K562 (cell line): ENCODE data around the gene ANKS1B. TPM values are rescaled to one million over a fixed set of nuclear protein-coding genes. Genes with fewer than 3 reads are reported as not detected.

ENCODE experiments used
- ATAC-seq: fragments of 200-7000 bp; cut with Tn5 transposase; 3 replicates; pipeline ENCODE4 v1.9.1; 2020; ENCODE audit warnings: moderate library complexity
- BruUV-seq: library from RNA; stranded (reverse); fragments of 400-500 nt; replicated peaks from 2 replicates; lab custom pipeline; 2021; lab: Mats Ljungman, UMichigan
- CTCF ChIA-PET: fragments of 300-600 bp; formaldehyde crosslinking; extraction: SDS; loops from one replicate; lab custom pipeline; 2021; ENCODE audit warnings: low intra/inter-chr PET ratio; lab: Yijun Ruan, JAX
- POLR2A ChIA-PET: fragments of 300-600, 350-650 bp; sonication (Branson Sonifier 250); formaldehyde crosslinking; extraction: SDS; loops from one replicate; lab custom pipeline; 2021; ENCODE audit warnings: antibody characterized with exemption, inconsistent platforms; lab: Yijun Ruan, JAX
- DNase-seq, 4 experiments: peaks; one replicate each; pipeline versions ENCODE4 v3.0.0 to v3.0.0-alpha.2; 2011 to 2018; ENCODE audit warnings: low spot score in 3 of 4, mixed read lengths in 3 of 4; ENCODE audit errors: extremely low read depth in 1 of 4
- FAIRE-seq: peaks from 2 replicates; lab custom pipeline; 2011; peaks lifted over from hg19 to GRCh38; lab: Jason Lieb, UNC
- H2AFZ ChIP-seq: 2 replicates; pipeline ENCODE4 v1.6.0; 2011; ENCODE audit warnings: low read depth, low read length, control low read depth, inconsistent platforms
- H3K27ac ChIP-seq: fragments of 200-600 bp; 3 replicates; pipeline ENCODE4 v1.8.0; 2011; ENCODE audit warnings: low read depth, mild to moderate bottlenecking, control low read depth, inconsistent platforms, low read length, moderate library complexity, mixed read lengths; ENCODE audit errors: extremely low read depth
- H3K27me3 ChIP-seq, 2 experiments: fragments of 300-600 bp in 1 of 2; 2 replicates in 1 of 2; 3 replicates in 1 of 2; pipeline versions ENCODE4 v1.6.0 to v1.8.0; 2011; ENCODE audit warnings: inconsistent platforms in 2 of 2, low read length in 2 of 2, mild to moderate bottlenecking in 1 of 2, mixed read lengths in 1 of 2, moderate library complexity in 1 of 2; ENCODE audit not compliant: control insufficient read depth in 2 of 2, insufficient read depth in 2 of 2
- H3K36me3 ChIP-seq: fragments of 300-600 bp; 3 replicates; pipeline ENCODE4 v1.8.0; 2011; ENCODE audit warnings: mild to moderate bottlenecking, low read length, inconsistent platforms; ENCODE audit not compliant: control insufficient read depth, insufficient read depth
- H3K4me1 ChIP-seq, 2 experiments: fragments of 200-600 bp in 1 of 2; replicated peaks in 1 of 2; 2 replicates in 1 of 2; 3 replicates in 1 of 2; pipeline versions ENCODE4 v1.5.1 to v1.8.0; 2011; ENCODE audit warnings: inconsistent platforms in 2 of 2, low read length in 2 of 2, mild to moderate bottlenecking in 1 of 2, mixed read lengths in 1 of 2, moderate library complexity in 1 of 2; ENCODE audit not compliant: control insufficient read depth in 2 of 2, insufficient read depth in 2 of 2
- H3K4me2 ChIP-seq: 2 replicates; pipeline ENCODE4 v1.6.1; 2011; ENCODE audit warnings: low read length, control low read depth, inconsistent platforms, mixed read lengths; ENCODE audit not compliant: insufficient read depth
- H3K4me3 ChIP-seq: fragments of 200-600 bp; sonication (generic), shearing (Covaris generic); 2 replicates; pipeline ENCODE4 v1.5.1; 2016; ENCODE audit warnings: control low read depth, inconsistent platforms
- H3K79me2 ChIP-seq: fragments of 200-600 bp; 3 replicates; pipeline ENCODE4 v1.8.0; 2011; ENCODE audit warnings: low read length, inconsistent platforms; ENCODE audit not compliant: control insufficient read depth, insufficient read depth
- H3K9ac ChIP-seq, 2 experiments: 2 replicates each; pipeline versions ENCODE4 v1.6.0 to v1.6.1; 2011; ENCODE audit warnings: low read depth in 2 of 2, low read length in 2 of 2, control low read depth in 1 of 2, inconsistent platforms in 1 of 2, mild to moderate bottlenecking in 1 of 2, mixed read lengths in 1 of 2; ENCODE audit not compliant: insufficient read depth in 1 of 2
- H3K9me1 ChIP-seq: one replicate; pipeline ENCODE4 v1.6.0; 2011; ENCODE audit warnings: inconsistent platforms, mild to moderate bottlenecking, low read length, moderate library complexity; ENCODE audit not compliant: control insufficient read depth, insufficient read depth
- H3K9me3 ChIP-seq: replicated peaks from 2 replicates; pipeline ENCODE4 v1.5.1; 2011; ENCODE audit warnings: low read depth, low read length, inconsistent platforms; ENCODE audit not compliant: control insufficient read depth, insufficient read depth
- H4K20me1 ChIP-seq: replicated peaks from 2 replicates; pipeline ENCODE4 v1.6.1; 2011; ENCODE audit warnings: low read length, inconsistent platforms, mixed read lengths; ENCODE audit not compliant: control insufficient read depth, insufficient read depth
- HNRNPLL ChIP-seq: fragments of 200-400 bp; formaldehyde crosslinking; IDR thresholded peaks from 2 replicates; pipeline ENCODE4 v1.6.1; 2017; ENCODE audit warnings: low read length, low read depth, mild to moderate bottlenecking; ENCODE audit not compliant: poor library complexity, severe bottlenecking
- KAT2B ChIP-seq: IDR thresholded peaks from one replicate; pipeline ENCODE4 v1.6.1; 2012; ENCODE audit warnings: low read depth, mild to moderate bottlenecking, control low read depth, inconsistent platforms, low read length, moderate library complexity
- SMARCA5 ChIP-seq: fragments of 450-650 bp; IDR thresholded peaks from 2 replicates; pipeline ENCODE4 v1.6.1; 2016
- SRSF3 ChIP-seq: fragments of 200-400 bp; formaldehyde crosslinking; IDR thresholded peaks from 2 replicates; pipeline ENCODE4 v1.6.1; 2016; ENCODE audit warnings: mild to moderate bottlenecking, low read length, moderate library complexity; ENCODE audit not compliant: insufficient read depth
- ZEB2 ChIP-seq: fragments of 450-650 bp; IDR thresholded peaks from 2 replicates; pipeline ENCODE4 v1.6.1; 2016
- ZNF551 ChIP-seq: fragments of 250-450 bp; sonication (Bioruptor Pico); IDR thresholded peaks from 2 replicates; pipeline ENCODE4 v1.5.0; 2021; ENCODE audit warnings: mild to moderate bottlenecking, moderate library complexity
- ZZZ3 ChIP-seq: fragments of 450-650 bp; IDR thresholded peaks from 2 replicates; pipeline ENCODE4 v1.6.1; 2016; ENCODE audit warnings: antibody characterized with exemption, mild to moderate bottlenecking, moderate library complexity
- WGBS: fragments of 100-300 bp; shearing (Covaris generic); methylation state at CpG from one replicate; pipeline ENCODE4 v1.1.6; 2016; ENCODE audit warnings: low coverage, mixed read lengths; ENCODE audit not compliant: insufficient coverage; ENCODE audit errors: missing lambda C conversion rate; 5-methylcytosine and 5-hydroxymethylcytosine counted together
- in situ Hi-C: fragments of 300-500 bp; cut with MboI; formaldehyde crosslinking; loops from 4 replicates; pipeline ENCODE4 v1.15.0; 2018; ENCODE audit warnings: inconsistent platforms, mixed read lengths
- intact Hi-C: fragments of 100-400 bp; cut with micrococcal nuclease; formaldehyde crosslinking; loops from 2 replicates; pipeline ENCODE4 v1.14.2; 2022
- polyA plus RNA-seq, 8 experiments: library from polyadenylated mRNA; depleted of rRNA in 4 of 8; stranded (reverse) in 5 of 8; unstranded in 3 of 8; fragments of >200 nt; fragmentation: Nextera tagmentation in 2 of 8; fragmentation: Illumina TruSeq in 1 of 8; extraction: Ambion mirVana in 2 of 8; extraction: Trizol in 1 of 8; gene quantifications; 2 replicates each; pipeline versions ENCODE4 v1.2.1 to v1.2.3, GENCODE V29; 2011 to 2014; ENCODE audit warnings: inconsistent platforms in 1 of 8, missing spikeins in 1 of 8
- total RNA-seq, 7 experiments: library from RNA; depleted of rRNA in 6 of 7; stranded (reverse); fragments of >200 nt in 6 of 7; fragmentation: Illumina TruSeq in 2 of 7; extraction: Trizol in 2 of 7; gene quantifications; 2 replicates each; pipeline versions ENCODE4 v1.2.1 to v1.2.3, GENCODE V29; 2011 to 2021; ENCODE audit warnings: low replicate concordance in 1 of 7
- TF ChIP-seq, protein P1 (sequence below): IDR thresholded peaks from 2 replicates; pipeline ENCODE4 v1.6.1; 2011; ENCODE audit warnings: borderline replicate concordance, low read depth, mild to moderate bottlenecking, moderate library complexity, low read length; ENCODE audit not compliant: insufficient read depth, poor library complexity, severe bottlenecking
- TF ChIP-seq, protein P2 (sequence below): sonication (generic); formaldehyde crosslinking; IDR thresholded peaks from 2 replicates; pipeline ENCODE4 v1.8.1; 2023; ENCODE audit warnings: missing genetic modification reagents, mild to moderate bottlenecking, borderline replicate concordance
- TF ChIP-seq, protein P3 (sequence below): fragments of 450-650 bp; IDR thresholded peaks from 2 replicates; pipeline ENCODE4 v1.6.1; 2018; ENCODE audit warnings: mild to moderate bottlenecking, low read depth; ENCODE audit not compliant: partially characterized antibody

ANKS1B gene
- total and polyA plus RNA-seq, 9 of the 15 experiments (the other 6 are each of a cell fraction or from before 2014, with no cell fraction given): 0.04 to 0.47 (median 0.28) TPM; not detected in 4

DNA sequence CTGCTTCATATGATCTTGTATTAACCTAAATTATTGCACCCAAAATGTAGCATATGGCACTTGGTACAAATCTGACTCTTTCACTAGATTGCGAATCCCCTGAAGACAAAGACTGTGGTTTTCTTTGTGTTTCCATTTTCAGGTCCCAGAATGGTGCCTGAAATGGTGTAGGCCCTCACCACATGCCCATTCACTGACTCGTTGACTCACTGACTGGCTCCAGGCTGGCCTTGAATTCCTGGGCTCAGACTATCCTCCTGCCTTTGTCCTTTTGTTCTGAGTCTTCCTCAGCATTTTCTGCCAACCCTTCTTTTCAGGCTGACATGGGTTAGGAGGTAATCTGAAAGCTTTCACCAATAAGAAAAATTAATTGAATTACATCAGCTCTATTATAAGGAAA is 705.8 kb downstream of the ANKS1B start:
- Histone ChIP-seq H3K27me3 (no peaks in the 10 kb centered on the region), H2AFZ (no peak overlapping the region), H4K20me1 (no peaks in the 10 kb centered on the region), H3K27ac (no peak overlapping the region), H3K4me3 (no peak overlapping the region), H3K36me3 (no peaks in the 10 kb centered on the region), H3K9me1 (no peaks in the 10 kb centered on the region), H3K9me3 (no peaks in the 10 kb centered on the region; the same call in 1 of the 2 replicates), H3K4me2 (no peak overlapping the region), H3K79me2 (no peaks in the 10 kb centered on the region), H3K4me1 (no peaks in the 10 kb centered on the region), H3K9ac (no peak overlapping the region)
- ChIA-PET CTCF (no interaction called here), POLR2A (no interaction called here)
- TF ChIP-seq HNRNPLL (no peak), SMARCA5 (no peak), ZEB2 (no peak), KAT2B (no peak), ZZZ3 (no peak), ZNF551 (no peak), SRSF3 (no peak)
- TF ChIP-seq, protein P1, sequence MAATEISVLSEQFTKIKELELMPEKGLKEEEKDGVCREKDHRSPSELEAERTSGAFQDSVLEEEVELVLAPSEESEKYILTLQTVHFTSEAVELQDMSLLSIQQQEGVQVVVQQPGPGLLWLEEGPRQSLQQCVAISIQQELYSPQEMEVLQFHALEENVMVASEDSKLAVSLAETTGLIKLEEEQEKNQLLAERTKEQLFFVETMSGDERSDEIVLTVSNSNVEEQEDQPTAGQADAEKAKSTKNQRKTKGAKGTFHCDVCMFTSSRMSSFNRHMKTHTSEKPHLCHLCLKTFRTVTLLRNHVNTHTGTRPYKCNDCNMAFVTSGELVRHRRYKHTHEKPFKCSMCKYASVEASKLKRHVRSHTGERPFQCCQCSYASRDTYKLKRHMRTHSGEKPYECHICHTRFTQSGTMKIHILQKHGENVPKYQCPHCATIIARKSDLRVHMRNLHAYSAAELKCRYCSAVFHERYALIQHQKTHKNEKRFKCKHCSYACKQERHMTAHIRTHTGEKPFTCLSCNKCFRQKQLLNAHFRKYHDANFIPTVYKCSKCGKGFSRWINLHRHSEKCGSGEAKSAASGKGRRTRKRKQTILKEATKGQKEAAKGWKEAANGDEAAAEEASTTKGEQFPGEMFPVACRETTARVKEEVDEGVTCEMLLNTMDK: no peak
- TF ChIP-seq, protein P2, sequence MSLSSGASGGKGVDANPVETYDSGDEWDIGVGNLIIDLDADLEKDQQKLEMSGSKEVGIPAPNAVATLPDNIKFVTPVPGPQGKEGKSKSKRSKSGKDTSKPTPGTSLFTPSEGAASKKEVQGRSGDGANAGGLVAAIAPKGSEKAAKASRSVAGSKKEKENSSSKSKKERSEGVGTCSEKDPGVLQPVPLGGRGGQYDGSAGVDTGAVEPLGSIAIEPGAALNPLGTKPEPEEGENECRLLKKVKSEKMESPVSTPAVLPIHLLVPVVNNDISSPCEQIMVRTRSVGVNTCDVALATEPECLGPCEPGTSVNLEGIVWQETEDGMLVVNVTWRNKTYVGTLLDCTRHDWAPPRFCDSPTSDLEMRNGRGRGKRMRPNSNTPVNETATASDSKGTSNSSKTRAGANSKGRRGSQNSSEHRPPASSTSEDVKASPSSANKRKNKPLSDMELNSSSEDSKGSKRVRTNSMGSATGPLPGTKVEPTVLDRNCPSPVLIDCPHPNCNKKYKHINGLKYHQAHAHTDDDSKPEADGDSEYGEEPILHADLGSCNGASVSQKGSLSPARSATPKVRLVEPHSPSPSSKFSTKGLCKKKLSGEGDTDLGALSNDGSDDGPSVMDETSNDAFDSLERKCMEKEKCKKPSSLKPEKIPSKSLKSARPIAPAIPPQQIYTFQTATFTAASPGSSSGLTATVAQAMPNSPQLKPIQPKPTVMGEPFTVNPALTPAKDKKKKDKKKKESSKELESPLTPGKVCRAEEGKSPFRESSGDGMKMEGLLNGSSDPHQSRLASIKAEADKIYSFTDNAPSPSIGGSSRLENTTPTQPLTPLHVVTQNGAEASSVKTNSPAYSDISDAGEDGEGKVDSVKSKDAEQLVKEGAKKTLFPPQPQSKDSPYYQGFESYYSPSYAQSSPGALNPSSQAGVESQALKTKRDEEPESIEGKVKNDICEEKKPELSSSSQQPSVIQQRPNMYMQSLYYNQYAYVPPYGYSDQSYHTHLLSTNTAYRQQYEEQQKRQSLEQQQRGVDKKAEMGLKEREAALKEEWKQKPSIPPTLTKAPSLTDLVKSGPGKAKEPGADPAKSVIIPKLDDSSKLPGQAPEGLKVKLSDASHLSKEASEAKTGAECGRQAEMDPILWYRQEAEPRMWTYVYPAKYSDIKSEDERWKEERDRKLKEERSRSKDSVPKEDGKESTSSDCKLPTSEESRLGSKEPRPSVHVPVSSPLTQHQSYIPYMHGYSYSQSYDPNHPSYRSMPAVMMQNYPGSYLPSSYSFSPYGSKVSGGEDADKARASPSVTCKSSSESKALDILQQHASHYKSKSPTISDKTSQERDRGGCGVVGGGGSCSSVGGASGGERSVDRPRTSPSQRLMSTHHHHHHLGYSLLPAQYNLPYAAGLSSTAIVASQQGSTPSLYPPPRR (CRISPR knock-in tag): no peak
- TF ChIP-seq, protein P3, sequence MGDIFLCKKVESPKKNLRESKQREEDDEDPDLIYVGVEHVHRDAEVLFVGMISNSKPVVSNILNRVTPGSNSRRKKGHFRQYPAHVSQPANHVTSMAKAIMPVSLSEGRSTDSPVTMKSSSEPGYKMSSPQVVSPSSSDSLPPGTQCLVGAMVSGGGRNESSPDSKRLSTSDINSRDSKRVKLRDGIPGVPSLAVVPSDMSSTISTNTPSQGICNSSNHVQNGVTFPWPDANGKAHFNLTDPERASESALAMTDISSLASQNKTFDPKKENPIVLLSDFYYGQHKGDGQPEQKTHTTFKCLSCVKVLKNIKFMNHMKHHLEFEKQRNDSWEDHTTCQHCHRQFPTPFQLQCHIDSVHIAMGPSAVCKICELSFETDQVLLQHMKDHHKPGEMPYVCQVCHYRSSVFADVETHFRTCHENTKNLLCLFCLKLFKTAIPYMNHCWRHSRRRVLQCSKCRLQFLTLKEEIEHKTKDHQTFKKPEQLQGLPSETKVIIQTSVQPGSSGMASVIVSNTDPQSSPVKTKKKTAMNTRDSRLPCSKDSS: no peak
- no peak for ATAC-seq
- no TSS peak for BruUV-seq
- DNase-seq: no peak
- in situ Hi-C loops (no loop called here), intact Hi-C loops (no loop called here)
- 0% methylated on average over 2 of the region's 2 CpGs for WGBS
- no peak for FAIRE-seq
